Measurements from ENCODE around the gene MEAF6.

DNA sequence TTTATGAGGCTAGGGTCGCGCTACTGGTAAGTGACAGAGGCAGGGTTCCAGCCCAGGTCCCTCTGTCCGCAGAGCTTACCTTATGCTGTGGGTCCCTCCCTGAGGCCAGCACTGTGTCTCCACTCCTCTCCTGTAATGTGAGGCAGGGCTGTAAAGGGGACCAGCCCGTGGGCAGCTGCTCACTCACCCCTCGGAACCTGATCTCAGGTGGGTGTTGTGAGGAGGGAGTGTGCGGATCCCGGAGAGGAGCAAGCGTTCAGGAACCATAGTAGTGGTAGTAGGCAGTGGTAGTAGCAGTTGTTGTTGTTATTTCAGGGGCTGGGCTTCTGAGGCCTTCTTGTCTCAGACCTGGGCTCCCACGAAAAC, 38.5 kb downstream of the MEAF6 start:
- TF ChIP-seq POLR2A (IDR thresholded peaks at IDR 0.05): no peak
- TF ChIP-seq, protein P1, sequence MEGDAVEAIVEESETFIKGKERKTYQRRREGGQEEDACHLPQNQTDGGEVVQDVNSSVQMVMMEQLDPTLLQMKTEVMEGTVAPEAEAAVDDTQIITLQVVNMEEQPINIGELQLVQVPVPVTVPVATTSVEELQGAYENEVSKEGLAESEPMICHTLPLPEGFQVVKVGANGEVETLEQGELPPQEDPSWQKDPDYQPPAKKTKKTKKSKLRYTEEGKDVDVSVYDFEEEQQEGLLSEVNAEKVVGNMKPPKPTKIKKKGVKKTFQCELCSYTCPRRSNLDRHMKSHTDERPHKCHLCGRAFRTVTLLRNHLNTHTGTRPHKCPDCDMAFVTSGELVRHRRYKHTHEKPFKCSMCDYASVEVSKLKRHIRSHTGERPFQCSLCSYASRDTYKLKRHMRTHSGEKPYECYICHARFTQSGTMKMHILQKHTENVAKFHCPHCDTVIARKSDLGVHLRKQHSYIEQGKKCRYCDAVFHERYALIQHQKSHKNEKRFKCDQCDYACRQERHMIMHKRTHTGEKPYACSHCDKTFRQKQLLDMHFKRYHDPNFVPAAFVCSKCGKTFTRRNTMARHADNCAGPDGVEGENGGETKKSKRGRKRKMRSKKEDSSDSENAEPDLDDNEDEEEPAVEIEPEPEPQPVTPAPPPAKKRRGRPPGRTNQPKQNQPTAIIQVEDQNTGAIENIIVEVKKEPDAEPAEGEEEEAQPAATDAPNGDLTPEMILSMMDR (IDR thresholded peaks at IDR 0.05): no peak
